GM21515 (cell line): Measurements from ENCODE around the gene CFAP57.

Experiments
- ATAC-seq: cut with Tn5 transposase; IDR thresholded peaks from one replicate; pipeline ENCODE4 v1.9.1; 2021; ENCODE audit not compliant: unreplicated experiment

The CFAP57 gene

DNA sequence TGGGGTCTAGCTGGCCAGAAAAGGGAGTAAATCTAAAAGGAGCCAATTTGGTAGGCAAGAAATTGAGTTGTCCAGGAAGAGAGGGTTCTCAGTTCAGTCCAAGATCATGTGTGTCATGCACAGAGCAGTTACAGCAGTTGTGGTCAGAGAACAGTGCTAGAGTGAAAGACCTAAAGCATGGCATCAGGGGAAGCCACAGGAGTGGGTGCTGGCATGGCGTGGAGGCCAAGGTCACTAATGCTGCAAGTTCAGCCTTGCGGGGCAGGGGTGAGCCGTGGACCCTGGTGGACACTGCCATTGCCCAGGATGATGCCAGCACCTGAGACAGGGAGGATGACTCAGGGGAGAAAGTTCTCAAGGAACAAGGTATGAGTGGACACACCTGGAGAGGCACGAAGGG, 81.0 kb downstream of the CFAP57 start:
- no peak for ATAC-seq

DNA sequence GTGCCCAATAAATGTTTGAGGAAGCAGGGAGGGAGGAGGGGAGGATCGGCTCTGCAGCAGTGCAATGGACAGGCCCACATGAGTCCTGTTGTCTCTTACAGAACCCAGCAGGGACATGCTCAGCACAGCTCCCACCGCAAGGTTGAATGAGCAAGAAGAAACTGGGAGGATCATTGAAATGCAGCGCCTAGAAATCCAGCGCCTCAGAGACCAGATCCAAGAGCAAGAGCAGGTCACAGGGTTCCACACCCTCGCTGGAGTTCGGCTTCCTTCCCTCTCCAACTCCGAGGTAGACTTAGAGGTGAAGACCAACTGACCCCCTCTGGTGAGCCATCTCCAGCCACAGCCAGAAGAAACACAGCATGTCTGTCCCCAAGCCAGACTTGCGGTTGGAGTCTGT, 81.7 kb downstream of the CFAP57 start:
- no peak for ATAC-seq

GRCh38 chr1:43255438-43256210, 83.5 kb downstream of the CFAP57 start:
- ATAC-seq = no peak

- ATAC-seq = no peak
Observed at GRCh38 chr1:43256675-43257570, 84.8 kb downstream of the CFAP57 start.

DNA sequence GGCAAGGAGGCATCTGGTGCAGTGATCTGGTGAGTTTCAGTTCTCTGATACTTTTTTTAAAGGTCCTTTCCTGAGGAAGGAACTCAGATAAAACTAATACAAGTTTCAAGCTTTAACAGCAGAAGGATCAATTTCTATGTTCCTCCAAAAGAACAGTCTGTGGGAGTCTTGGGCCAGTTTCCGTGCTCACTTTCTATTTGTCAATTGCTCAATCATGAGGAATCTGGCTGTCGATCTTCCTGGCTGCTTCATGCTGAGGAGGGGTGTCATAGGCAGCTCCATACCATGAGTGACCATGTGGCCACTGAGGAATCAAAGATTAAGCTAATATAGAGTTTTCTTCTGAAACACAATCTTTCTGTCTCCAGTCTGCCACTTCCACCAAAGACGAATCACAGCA, 86.2 kb downstream of the CFAP57 start:
- no peak for ATAC-seq

DNA sequence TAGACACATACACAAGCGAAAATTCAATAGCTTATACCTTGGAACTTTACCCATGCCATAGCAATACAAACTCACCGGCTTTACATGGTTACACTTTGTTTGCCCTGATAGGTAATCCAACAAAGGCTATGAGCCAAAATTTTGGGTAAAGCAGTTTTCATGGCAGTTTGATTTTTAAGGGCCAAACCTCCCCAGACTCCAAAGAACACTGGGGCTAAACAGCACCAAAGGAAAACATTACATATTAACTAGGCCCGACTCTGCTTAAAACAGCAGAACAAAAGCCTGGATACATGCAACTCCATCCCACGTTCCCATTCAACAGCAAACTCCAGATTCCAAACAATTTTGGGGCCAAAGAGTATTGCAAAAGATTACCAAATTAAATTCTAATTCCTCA, 93.3 kb downstream of the CFAP57 start:
- no peak for ATAC-seq

- ATAC-seq = no peak
Observed at GRCh38 chr1:43266881-43267280, 94.8 kb downstream of the CFAP57 start.

DNA sequence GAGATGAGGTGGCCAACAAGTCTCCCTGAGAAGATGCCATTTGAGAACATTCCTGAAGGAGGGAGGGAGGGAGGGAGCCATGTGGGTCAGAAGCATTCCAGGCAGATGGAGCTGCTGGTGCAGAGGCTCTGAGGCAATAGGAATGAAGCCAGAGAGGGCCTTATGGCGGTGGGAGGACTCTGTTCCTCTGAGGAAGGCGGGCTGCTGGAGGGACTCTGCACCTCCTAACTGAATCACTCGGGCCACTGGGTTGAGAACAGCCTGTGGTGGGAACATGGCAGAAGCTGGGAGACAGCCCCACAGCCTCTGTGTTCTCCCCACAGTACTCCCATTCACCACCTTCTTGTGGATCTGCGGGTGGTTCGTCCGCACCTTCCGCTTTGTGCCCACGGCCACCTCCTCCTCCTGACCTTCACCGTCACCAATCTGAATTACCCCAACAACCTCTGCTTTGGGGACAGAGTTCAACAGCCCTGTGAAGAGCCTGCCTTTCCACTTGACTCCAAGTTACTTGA, 95.2 kb downstream of the CFAP57 start:
- no peak for ATAC-seq

GRCh38 chr1:43267818-43268425, 95.8 kb downstream of the CFAP57 start:
- ATAC-seq = no peak

DNA sequence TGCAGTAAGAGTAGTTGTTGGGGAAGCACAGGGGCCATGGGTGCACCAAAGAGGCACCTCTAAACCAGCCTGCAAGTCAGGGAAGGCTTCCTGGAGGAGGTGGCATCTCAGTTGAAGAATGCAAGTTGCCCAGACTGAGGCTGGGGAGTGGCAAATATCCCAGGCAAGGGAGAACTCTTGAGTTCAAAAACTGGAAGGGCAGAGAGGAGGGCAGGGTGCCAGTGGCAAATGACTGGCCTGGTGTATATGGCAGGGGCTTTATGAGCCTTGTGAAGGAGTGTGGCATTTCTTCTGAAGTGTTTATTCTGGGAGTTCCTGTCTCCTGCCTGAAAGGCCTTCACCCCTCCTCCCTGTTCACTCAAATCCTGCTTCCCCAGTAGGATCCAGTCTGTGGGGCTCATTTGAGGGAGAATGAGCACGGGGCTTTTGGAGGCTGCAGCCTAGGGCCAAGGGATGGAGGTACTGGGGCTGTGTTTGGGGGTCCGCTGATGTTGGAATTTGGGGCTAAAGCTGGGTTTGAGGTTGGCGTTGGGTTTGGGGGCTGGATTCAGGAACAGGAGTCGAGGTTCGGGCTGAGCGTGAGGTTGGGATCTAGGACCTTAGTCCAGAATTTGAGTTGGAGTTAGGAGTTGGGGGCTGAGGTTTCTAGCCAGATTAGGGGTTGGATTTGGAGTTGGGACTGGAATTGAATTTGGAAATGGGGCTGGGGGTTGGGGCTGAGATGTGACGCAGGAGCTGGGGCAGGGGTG, 97.7 kb downstream of the CFAP57 start, which contains the start of gene TMEM125:
Gene TMEM125 (plus strand): TSS at position 357 of the 749 bp plus-strand sequence. CDS start 2,740 bp downstream, outside the sequence.
- no peak for ATAC-seq

GRCh38 chr1:43270421-43271095, 98.4 kb downstream of the CFAP57 start:
- ATAC-seq = no peak

- no peak for ATAC-seq
Observed at GRCh38 chr1:43271186-43272118, 99.3 kb downstream of the CFAP57 start.

- ATAC-seq = no peak
Observed at GRCh38 chr1:43272161-43272560, 100.0 kb downstream of the CFAP57 start.

DNA sequence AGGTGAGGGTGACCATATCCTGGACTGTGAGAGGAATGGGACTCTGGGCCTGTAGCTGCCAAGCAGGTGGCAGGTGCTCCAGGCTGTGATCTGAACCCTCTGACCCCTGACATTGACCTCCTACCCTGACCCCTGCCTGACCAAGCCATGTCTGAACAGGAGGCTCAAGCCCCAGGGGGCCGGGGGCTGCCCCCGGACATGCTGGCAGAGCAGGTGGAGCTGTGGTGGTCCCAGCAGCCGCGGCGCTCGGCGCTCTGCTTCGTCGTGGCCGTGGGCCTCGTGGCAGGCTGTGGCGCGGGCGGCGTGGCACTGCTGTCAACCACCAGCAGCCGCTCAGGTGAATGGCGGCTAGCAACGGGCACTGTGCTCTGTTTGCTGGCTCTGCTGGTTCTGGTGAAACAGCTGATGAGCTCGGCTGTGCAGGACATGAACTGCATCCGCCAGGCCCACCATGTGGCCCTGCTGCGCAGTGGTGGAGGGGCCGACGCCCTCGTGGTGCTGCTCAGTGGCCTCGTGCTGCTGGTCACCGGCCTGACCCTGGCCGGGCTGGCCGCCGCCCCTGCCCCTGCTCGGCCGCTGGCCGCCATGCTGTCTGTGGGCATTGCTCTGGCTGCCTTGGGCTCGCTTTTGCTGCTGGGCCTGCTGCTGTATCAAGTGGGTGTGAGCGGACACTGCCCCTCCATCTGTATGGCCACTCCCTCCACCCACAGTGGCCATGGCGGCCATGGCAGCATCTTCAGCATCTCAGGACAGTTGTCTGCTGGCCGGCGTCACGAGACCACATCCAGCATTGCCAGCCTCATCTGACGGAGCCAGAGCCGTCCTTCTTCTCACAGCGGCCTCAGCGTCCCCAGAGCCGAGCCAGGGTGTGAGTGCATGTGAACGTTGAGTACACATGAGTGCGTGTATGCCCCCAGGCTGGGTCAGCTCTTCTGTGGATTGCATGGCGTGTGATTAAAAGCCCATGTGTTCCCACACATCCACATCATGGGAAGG, 100.7 kb downstream of the CFAP57 start:
- ATAC-seq = no peak

GRCh38 chr1:43273708-43274107, 101.6 kb downstream of the CFAP57 start:
- ATAC-seq = no peak

DNA sequence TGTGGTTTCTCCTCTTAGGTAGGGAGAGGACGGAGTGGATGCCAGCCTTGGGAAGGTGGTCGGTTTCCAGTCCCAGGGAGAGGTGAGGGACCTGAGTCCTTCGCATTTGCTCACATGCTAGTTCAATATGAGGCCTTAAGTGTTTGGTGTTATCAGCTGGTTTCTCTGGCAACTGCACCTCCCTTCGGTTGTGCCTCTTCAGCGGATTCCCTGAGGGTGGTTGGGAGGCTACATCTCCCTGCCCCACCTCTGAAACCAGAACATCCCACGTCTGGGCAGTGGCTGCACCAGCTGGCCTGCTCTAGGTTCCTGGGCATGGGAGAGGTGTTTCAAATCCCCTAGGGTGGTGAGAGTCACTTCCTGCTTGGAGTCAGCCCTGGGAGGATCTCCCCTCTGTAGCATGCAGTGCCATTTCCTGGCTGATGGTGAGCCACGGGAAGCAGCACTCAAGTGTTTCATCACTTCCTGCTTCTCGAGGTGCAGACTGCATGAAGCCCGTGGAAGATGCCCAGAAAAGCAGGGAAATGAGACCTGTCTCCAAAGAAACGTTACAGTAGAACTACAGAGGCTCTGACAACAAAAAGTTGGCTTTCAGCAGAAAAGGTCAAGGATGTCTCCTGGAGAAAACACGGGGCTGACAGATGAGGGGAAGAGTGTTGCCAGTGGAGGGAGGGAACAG, 102.1 kb downstream of the CFAP57 start:
- ATAC-seq = no peak

DNA sequence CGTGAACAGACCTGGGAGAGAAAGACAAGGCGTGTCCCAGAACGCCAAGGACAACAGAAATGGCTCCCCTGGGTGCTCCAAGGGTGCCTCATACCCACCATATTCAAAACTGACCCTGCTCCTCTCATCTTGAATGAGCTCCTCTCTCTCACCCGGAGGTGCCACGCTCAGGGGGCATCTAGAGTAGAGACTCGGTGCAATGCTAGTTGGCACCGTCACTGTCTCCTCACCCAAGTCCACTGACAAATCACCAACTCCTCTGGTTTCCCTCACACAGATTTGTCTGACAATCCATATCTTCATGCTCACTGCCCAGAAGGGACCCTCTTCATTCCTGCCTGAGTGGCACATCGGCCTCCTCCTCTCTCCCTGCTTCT, 102.7 kb downstream of the CFAP57 start:
- ATAC-seq = no peak
